IPS DF 6.9 (cell line): Measurements from ENCODE around the gene STPG4.
"Not testable (repeated sequence)": the region's sequence is repeated elsewhere in the genome, so short reads cannot be mapped to it uniquely, and the experiment has no call there.

ENCODE experiments used
- DNase-seq: peaks from one replicate; pipeline ENCODE4 v3.0.0-alpha.2; 2013; ENCODE audit warnings: low read depth, low spot score
- H3K27ac ChIP-seq: one replicate; pipeline ENCODE4 v1.5.1; 2013; ENCODE audit warnings: low read length, control low read depth
- H3K27me3 ChIP-seq: 2 replicates; pipeline ENCODE4 v1.6.1; 2013; ENCODE audit warnings: mild to moderate bottlenecking, low read length; ENCODE audit not compliant: control insufficient read depth, insufficient read depth
- H3K36me3 ChIP-seq: 2 replicates; pipeline ENCODE4 v1.6.1; 2013; ENCODE audit warnings: low read length; ENCODE audit not compliant: control insufficient read depth, insufficient read depth
- H3K4me1 ChIP-seq: 2 replicates; pipeline ENCODE4 v1.6.1; 2013; ENCODE audit warnings: low read length; ENCODE audit not compliant: control insufficient read depth, insufficient read depth
- H3K4me3 ChIP-seq: 2 replicates; pipeline ENCODE4 v1.5.1; 2013; ENCODE audit warnings: mild to moderate bottlenecking, low read length
- H3K9me3 ChIP-seq: 2 replicates; pipeline ENCODE4 v1.6.1; 2013; ENCODE audit warnings: low read length, inconsistent platforms; ENCODE audit not compliant: control insufficient read depth, insufficient read depth
- WGBS: extraction: QIAGEN DNeasy Blood & Tissue Kit; methylation state at CpG from one replicate; pipeline ENCODE4 v1.1.7; 2013; ENCODE audit warnings: mixed read lengths, missing lambda C conversion rate; ENCODE audit not compliant: insufficient read length, insufficient coverage; 5-methylcytosine and 5-hydroxymethylcytosine counted together

Gene STPG4

DNA sequence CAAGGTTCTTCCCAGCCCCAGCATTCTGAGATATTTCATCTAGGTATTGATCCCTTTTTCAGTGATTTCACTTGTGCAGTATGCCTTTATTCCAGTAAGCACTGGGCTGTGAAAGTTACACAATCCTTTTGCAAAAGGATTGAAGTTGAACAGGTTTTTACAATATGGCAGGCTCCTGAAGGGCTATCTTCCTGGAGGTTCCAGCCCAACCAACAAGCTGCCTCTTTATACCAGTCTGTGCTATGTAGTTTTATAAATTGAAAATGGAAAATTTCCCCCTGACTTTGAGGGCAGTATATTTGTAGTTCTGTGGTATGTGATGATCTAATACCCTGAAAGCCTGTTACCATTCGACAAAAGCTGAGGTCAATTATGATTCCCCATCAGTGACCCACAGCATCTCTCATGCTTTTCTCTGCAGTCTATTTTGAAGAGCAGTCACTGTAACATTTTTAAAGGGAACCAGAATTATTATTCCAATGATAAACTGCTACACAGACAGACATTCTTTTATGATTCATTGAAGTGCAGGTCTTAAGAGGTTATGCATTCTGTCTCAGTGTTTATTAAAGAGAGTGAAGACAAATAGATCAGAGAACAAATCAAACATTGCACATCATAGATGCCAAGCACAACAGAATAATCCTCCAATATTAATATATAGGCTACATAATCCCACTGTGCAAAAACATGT, 35.2 kb upstream of the STPG4 start:
- no CpG with 5 or more reads among the region's 1 CpG for WGBS
- no peak overlapping the region for H3K27ac ChIP-seq

DNA sequence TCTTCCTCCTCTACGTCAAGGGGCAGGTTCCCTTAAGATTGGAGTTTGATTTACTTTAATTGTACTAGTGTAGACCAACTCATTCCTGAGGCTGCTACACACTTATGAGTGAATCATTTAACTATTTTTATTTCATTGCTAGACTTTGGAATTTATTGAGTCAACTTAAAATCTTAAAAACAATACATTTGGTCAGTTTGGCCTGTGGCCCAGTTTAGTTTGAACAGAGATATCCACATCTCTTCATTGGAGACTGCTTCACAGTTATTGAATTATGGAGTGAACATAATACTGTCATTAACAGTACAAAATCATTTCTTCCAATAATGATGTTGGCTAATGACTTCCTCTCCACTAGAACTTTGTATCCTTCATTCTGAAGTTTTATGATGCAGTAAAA, 34.5 kb upstream of the STPG4 start:
- no CpG with 5 or more reads among the region's 1 CpG for WGBS
- Histone ChIP-seq H3K4me3 (no peak overlapping the region), H3K27ac (no peak overlapping the region), H3K36me3 (no peaks in the 10 kb centered on the region), H3K27me3 (no peaks in the 10 kb centered on the region), H3K4me1 (peaks cover 14% of the 10 kb centered on the region; the same call in 1 of the 2 replicates), H3K9me3 (no peaks in the 10 kb centered on the region)
- no peak for DNase-seq

More for the DNA sequence above, 35.2 kb upstream of the STPG4 start:
- Histone ChIP-seq H3K27me3 (no peaks in the 10 kb centered on the region), H3K36me3 (no peaks in the 10 kb centered on the region), H3K9me3 (no peaks in the 10 kb centered on the region), H3K4me1 (peaks cover 14% of the 10 kb centered on the region; the same call in 1 of the 2 replicates), H3K4me3 (no peak overlapping the region)
- DNase-seq, result no peak

DNA sequence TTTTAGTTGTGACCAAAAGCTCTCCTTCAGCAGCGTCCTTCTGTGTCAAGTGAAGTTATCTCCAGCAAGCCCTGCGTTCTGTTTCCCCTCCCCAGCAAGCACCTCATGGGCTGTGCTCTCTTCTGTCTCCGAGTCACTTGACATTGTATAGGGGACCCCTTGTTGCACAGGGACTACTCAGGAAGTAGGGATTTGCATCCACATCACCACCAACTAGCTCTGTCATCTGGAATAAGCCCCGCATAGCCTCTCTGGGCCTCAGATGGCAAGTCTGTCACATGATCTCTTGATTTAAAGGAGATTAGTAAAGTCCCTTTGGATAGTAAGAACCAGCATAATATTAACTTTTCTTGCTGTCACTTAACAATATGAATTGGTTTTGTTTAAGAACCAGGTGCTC, 32.0 kb upstream of the STPG4 start:
- DNase-seq, result no peak
- no peak overlapping the region for H3K27ac ChIP-seq
- H3K9me3 ChIP-seq, result no peaks in the 10 kb centered on the region
- no peak overlapping the region for H3K4me3 ChIP-seq
- H3K36me3 ChIP-seq, result no peaks in the 10 kb centered on the region
- H3K4me1 ChIP-seq, result peaks cover 4% of the 10 kb centered on the region; the same call in 1 of the 2 replicates
- WGBS, result no CpG with 5 or more reads among the region's 4 CpGs
- H3K27me3 ChIP-seq, result no peaks in the 10 kb centered on the region

DNA sequence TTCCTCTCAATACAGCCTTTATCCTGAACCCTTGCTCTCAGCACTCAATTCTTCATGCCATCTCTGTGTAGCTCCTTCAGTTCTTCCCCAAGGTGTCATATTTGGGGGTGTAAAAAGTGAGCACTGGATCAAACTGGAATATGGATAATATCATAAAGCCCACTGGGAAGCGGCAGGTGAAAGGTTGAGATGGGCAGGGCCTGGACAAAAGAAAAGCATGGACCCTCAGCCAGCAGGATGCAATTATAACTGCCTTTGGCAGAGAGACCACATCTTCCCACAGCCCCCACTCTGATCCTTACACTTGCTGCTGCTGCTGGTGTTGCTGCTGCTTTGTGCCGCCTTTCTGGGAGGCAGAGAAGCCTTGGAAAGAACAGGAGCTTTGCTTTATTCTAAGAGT, 31.2 kb upstream of the STPG4 start:
- H3K4me1 ChIP-seq, result peaks cover under 1% of the 10 kb centered on the region; the same call in 1 of the 2 replicates
- no peaks in the 10 kb centered on the region for H3K36me3 ChIP-seq
- H3K27ac ChIP-seq, result no peak overlapping the region
- H3K27me3 ChIP-seq, result no peaks in the 10 kb centered on the region
- H3K9me3 ChIP-seq, result no peaks in the 10 kb centered on the region
- no CpG with 5 or more reads among the region's 2 CpGs for WGBS
- no peak for DNase-seq
- no peak overlapping the region for H3K4me3 ChIP-seq

DNA sequence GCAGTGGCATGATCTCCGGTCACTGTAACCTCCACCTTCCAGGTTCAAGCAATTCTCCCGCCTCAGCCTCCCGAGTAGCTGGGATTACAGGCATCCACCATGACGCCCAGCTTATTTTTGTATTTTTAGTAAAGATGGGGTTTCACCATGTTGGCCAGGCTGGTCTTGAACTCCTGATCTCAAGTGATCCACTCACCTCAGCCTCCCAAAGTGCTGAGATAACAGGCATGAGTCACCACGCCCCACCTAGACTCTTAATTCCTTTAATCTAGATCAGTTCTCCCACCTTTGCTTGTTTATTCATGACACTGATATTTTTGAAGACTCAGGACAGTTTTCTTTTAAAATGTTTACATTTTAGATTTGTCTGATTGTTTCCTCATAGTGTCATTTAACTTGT, 30.0 kb upstream of the STPG4 start:
- no CpG with 5 or more reads among the region's 5 CpGs for WGBS
- H3K4me3 ChIP-seq, DNase-seq, H3K36me3 ChIP-seq, H3K27ac ChIP-seq, H3K27me3 ChIP-seq, H3K9me3 ChIP-seq, H3K4me1 ChIP-seq: not testable (repeated sequence)

DNA sequence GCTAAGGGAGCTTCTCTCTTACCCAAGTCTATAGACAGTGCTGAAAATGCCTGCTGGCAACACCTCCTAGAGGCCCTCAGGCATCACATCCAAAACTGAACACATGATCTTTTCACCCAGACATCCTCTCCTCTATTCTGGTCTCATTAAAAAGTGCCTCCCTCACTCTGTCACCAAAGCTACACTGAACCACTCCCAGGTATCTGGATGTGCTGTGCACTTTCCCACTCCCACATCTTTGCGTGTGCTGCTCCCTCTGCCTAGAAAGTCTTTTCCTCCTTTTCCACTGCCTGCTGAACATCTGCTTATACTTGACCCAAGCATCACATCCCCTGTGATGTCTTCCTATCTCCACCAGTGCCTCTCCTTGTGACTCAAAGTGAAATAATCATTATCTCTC, 26.1 kb upstream of the STPG4 start:
- Histone ChIP-seq H3K27me3 (no peaks in the 10 kb centered on the region), H3K9me3 (no peaks in the 10 kb centered on the region), H3K4me1 (peaks cover 1% of the 10 kb centered on the region; the same call in 1 of the 2 replicates), H3K4me3 (no peak overlapping the region), H3K36me3 (no peaks in the 10 kb centered on the region), H3K27ac (no peak overlapping the region)
- whole genome bisulfite sequencing, result no CpG with 5 or more reads among the region's 1 CpG
- no peak for DNase-seq

DNA sequence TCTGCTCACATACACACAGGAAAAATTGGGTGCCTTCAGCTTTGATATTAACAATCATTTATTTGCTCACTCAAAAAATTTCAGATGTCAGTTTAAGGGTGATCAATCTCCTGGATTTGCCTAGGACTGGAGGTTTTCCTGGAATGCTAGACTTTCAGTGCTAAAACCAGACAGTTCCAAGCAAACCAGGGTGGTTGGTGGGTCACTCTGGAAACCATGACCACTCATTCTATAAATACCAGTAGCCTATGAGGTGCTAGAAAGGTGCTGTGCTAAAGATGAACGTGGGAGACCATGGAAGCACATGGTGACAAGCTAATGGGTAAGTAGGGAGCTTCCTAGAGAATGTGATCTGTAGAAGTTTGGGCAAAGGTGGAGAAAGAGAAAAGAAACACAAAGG, 25.4 kb upstream of the STPG4 start:
- H3K27me3 ChIP-seq, result no peaks in the 10 kb centered on the region
- peaks cover 1% of the 10 kb centered on the region; the same call in 1 of the 2 replicates for H3K4me1 ChIP-seq
- H3K9me3 ChIP-seq, result no peaks in the 10 kb centered on the region
- H3K4me3 ChIP-seq, result no peak overlapping the region
- no CpG with 5 or more reads among the region's 1 CpG for WGBS
- no peak overlapping the region for H3K27ac ChIP-seq
- DNase-seq, result no peak
- no peaks in the 10 kb centered on the region for H3K36me3 ChIP-seq

DNA sequence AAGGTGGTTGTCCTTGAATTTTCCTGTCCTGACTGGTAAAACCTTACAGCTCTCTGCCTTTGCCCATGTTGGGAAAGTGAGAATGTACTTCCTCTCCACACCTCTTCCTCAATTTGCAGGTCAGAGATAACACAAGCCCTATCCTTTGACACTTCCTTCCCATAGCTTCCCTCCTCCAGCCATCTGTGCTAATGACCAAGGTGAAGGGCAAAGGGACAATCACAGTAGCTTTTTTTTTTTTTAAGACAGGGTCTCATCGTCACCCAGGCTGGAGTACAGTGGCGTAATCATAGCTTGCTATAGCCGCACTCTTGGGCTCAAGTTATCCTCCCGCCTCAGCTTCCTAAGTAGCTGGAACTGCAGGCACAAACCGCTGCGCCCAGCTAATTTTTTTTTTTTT, 24.3 kb upstream of the STPG4 start:
- H3K27me3 ChIP-seq, result no peaks in the 10 kb centered on the region
- H3K36me3 ChIP-seq, result no peaks in the 10 kb centered on the region
- H3K4me1 ChIP-seq, result peaks cover 1% of the 10 kb centered on the region; the same call in 1 of the 2 replicates
- no CpG with 5 or more reads among the region's 6 CpGs for WGBS
- no peaks in the 10 kb centered on the region for H3K9me3 ChIP-seq
- H3K4me3 ChIP-seq, result no peak overlapping the region
- no peak for DNase-seq
- no peak overlapping the region for H3K27ac ChIP-seq

DNA sequence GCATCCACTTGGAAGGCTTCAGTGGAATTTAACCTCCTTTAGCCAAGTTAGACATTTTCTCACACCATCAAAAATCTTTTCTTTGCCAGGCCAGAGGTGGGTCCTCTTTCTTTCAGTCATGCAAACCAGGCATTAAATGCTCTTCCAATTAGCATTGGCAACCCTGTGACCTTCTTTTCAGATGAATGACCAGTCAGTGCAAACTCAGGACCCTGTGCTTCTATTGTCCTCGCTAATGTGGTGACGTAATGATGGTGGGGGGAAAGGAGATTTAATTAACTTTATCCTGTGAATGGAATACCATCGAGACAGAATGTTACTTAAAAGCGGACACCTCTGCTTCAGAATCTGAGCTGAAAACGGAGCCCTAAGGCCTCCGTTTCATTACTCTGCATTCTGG, 23.2 kb upstream of the STPG4 start:
- H3K9me3 ChIP-seq, result no peaks in the 10 kb centered on the region
- H3K4me1 ChIP-seq, result peaks cover 1% of the 10 kb centered on the region; the same call in 1 of the 2 replicates
- DNase-seq, result no peak
- no peaks in the 10 kb centered on the region for H3K27me3 ChIP-seq
- no CpG with 5 or more reads among the region's 6 CpGs for WGBS
- no peaks in the 10 kb centered on the region for H3K36me3 ChIP-seq
- no peak overlapping the region for H3K4me3 ChIP-seq
- H3K27ac ChIP-seq, result no peak overlapping the region

DNA sequence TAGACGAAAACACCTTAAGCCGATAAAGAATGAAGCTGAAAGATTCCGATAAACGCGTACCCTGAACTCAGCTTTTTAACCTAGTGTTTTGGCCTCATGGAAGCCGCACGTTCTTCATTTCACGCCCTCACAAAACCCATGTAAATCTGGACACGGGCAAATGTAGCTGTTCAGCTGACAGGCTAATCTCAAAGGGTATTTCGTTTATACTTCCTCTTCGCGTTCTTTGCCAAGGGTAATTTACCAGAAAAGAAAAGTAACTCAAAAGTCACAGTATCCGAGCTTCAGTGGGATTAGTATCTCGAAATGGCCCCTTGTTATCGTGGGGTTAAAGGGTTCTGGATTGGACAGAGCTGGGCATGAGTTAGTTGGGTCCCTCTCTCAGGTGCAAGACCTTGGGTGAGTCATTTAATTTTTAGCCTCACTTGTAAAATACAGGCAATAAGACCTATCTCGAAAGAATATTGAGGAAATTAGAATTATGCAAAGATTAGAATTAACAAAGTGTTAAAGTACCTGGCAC, 22.0 kb upstream of the STPG4 start:
- H3K27ac ChIP-seq, result no peak overlapping the region
- H3K36me3 ChIP-seq, result no peaks in the 10 kb centered on the region
- peak overlapping the region; percentile 3; the same call in 1 of the 2 replicates for H3K4me3 ChIP-seq
- H3K4me1 ChIP-seq, result peaks cover 1% of the 10 kb centered on the region; the same call in 1 of the 2 replicates
- no CpG with 5 or more reads among the region's 16 CpGs for WGBS
- H3K27me3 ChIP-seq, result no peaks in the 10 kb centered on the region
- no peaks in the 10 kb centered on the region for H3K9me3 ChIP-seq
- DNase-seq, result no peak
